ENCODE data around the gene DDX41. TPM values are rescaled to one million over a fixed set of nuclear protein-coding genes. Genes with fewer than 3 reads are reported as not detected.

Gene DDX41
- polyA plus RNA-seq, 1 experiment: 71.8 TPM

DNA sequence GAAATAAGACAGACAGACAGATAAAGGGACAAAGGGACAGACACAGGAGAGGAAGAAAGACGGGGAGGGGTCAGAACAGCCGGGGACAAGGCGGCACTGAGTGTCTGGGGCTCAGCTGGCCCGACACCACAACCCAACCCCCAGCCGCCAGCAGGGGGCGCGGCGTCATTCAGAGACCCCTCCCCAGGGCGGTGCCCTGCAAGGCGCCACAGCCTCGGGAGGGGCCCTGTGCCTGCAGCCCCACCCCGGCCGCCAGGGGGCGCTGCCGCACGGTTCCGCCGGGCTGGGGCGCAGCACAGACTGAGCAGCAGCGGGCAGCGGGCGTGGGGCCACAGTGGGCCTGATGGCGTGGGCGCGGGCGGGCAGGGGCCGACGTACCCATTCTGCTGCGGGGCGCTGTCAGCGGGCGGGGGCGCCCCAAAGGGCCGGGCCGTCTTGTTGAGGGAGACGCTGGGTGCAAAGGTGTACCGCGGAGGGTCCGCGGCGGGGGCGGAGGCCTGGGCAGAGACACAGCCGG, 25.3 kb downstream of the DDX41 start:
- TF ChIP-seq, protein P1, sequence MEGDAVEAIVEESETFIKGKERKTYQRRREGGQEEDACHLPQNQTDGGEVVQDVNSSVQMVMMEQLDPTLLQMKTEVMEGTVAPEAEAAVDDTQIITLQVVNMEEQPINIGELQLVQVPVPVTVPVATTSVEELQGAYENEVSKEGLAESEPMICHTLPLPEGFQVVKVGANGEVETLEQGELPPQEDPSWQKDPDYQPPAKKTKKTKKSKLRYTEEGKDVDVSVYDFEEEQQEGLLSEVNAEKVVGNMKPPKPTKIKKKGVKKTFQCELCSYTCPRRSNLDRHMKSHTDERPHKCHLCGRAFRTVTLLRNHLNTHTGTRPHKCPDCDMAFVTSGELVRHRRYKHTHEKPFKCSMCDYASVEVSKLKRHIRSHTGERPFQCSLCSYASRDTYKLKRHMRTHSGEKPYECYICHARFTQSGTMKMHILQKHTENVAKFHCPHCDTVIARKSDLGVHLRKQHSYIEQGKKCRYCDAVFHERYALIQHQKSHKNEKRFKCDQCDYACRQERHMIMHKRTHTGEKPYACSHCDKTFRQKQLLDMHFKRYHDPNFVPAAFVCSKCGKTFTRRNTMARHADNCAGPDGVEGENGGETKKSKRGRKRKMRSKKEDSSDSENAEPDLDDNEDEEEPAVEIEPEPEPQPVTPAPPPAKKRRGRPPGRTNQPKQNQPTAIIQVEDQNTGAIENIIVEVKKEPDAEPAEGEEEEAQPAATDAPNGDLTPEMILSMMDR (IDR thresholded peaks at IDR 0.05; ENCODE audit: low read depth, low read length): peak; percentile 73
- Histone ChIP-seq H3K27ac (ENCODE audit: low read depth, low read length) (peak overlapping the region; percentile 11), H3K27me3 (ENCODE audit: control insufficient read depth, insufficient read depth, low read length) (no peaks in the 10 kb centered on the region), H3K4me3 (ENCODE audit: low read depth, low read length) (no peak overlapping the region), H3K9me3 (ENCODE audit: control insufficient read depth, insufficient read depth, low read length) (no peaks in the 10 kb centered on the region; the same call in 1 of the 2 replicates)
- CTCF ChIA-PET: interaction anchor here (2.3 kb wide), 1 partner anchor 10 kb away, joined by 11 read pairs; no protein-coding TSS in a partner anchor
- no peak for DNase-seq (ENCODE audit: low read depth, low spot score)
- POLR2A ChIA-PET: interaction anchor here (12.1 kb wide), 1 partner anchor 15 kb away, joined by 230 read pairs; the partner anchor contains the start of gene DBN1

DNA sequence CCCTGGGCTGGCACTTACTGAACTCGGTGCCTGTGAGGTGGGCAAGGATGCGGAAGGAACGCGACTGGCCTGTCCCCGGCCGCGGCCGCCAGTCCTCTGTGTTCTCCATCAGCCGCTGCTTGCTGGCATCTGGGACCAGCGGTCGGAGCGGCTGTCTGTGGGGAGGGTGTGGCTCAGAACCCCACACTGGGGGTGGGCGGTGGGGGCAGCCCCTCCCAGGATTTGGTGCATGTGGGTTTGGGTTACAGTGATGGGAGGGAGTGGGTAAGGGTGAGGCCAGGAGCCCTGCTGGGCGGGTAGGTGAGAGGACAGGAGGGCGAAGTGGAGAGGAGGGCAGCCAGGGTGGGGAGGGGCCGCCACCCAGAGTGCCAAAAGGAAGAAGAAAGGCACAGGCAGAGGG, 25.8 kb downstream of the DDX41 start:
- Histone ChIP-seq H3K9me3 (ENCODE audit: control insufficient read depth, insufficient read depth, low read length) (no peaks in the 10 kb centered on the region; the same call in 1 of the 2 replicates), H3K4me3 (ENCODE audit: low read depth, low read length) (no peak overlapping the region)
- TF ChIP-seq, protein P1 (IDR thresholded peaks at IDR 0.05; ENCODE audit: low read depth, low read length): no peak

DNA sequence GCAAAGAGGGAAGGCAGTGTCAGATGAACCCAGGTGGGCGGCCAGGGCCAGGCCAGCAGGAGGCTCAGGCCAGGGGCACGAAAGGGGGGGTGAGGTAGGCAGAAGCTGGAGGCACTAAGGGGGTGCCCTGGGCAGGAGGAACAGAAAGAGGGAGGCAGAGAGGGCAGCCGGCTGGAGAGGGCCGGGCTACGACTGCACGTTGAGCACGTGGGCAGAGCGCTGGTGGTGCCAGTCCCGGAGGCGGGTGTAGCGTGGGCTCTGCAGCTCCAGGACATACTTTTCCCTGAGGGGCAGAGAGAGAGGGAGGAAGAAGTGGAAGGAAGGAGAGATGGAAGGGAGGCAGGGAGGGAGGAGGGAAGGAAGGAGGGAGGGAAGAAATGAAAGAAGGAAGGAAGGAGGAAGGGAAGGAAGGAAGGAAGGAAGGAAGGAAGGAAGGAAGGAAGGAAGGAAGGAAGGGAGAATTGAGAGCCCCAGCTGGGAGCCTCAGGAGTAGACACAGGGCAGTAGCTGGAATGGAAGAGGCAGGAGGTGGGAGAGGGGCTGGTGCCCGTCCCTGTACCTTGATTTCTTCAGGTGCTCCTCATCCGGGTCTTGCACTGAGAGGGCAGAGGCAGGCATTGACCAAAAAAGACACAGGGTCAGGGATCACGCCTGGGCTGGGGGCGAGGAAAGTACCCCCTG, 26.3 kb downstream of the DDX41 start:
- ChIA-PET POLR2A (interaction anchor here (0.6 to 12.1 kb wide), 3 partner anchors 5 to 40 kb away, joined by 3 to 230 read pairs (median 42); partner anchors contain the start of genes DBN1 and PDLIM7), CTCF (interaction anchor here (0.6 to 1.0 kb wide), 2 partner anchors 11 to 311 kb away, joined by 3 read pairs; no protein-coding TSS in a partner anchor)
- Histone ChIP-seq H3K27me3 (ENCODE audit: control insufficient read depth, insufficient read depth, low read length) (no peaks in the 10 kb centered on the region), H3K4me3 (ENCODE audit: low read depth, low read length) (no peak overlapping the region), H3K27ac (ENCODE audit: low read depth, low read length) (no peak overlapping the region), H3K9me3 (ENCODE audit: control insufficient read depth, insufficient read depth, low read length) (no peaks in the 10 kb centered on the region; the same call in 1 of the 2 replicates)
- DNase-seq (ENCODE audit: low read depth, low spot score): no peak
- TF ChIP-seq, protein P1 (IDR thresholded peaks at IDR 0.05; ENCODE audit: low read depth, low read length): no peak

More for the DNA sequence above, 25.8 kb downstream of the DDX41 start:
- no peak for DNase-seq (ENCODE audit: low read depth, low spot score)
- POLR2A ChIA-PET: interaction anchor here (12.1 kb wide), 1 partner anchor 14 kb away, joined by 230 read pairs; the partner anchor contains the start of gene DBN1
- H3K27me3 ChIP-seq (ENCODE audit: control insufficient read depth, insufficient read depth, low read length): no peaks in the 10 kb centered on the region
- peak overlapping the region; percentile 11 for H3K27ac ChIP-seq (ENCODE audit: low read depth, low read length)
- CTCF ChIA-PET: no interaction called here

DNA sequence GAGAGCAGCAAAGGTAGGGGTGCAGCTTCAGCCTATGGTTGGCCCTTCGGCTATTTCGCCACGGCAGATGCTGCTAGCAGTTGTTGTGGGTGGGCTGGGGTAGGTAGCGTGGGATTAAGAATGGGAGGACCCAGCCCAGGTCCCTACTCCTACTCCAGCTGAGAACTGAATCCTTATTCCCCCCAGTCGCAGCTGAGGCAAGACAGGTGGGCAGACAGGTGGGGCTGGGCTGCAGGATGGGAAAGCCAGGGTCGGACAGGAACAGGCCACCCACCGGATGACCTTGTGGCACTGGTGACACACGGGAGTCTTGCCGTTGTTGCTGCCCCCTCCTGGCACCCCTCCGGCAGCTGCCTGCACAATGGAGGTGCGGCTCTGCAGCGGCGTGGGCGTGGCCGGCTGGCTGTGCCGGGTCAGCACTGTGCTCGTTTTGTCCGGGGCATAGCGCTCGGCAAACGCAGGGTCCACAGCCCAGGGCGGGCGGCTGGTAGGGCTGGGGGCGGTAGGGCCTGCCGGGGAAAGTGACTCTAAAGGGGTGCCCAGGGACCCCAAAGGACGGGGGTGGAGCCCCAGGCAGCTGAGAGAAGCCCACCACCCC, 27.5 kb downstream of the DDX41 start:
- CTCF ChIA-PET: interaction anchor here (0.6 to 2.1 kb wide), 2 partner anchors 12 to 35 kb away, joined by 3 to 9 read pairs; no protein-coding TSS in a partner anchor

More for the DNA sequence above, 27.5 kb downstream of the DDX41 start:
- no peaks in the 10 kb centered on the region for H3K27me3 ChIP-seq (ENCODE audit: control insufficient read depth, insufficient read depth, low read length)
- TF ChIP-seq, protein P1 (IDR thresholded peaks at IDR 0.05; ENCODE audit: low read depth, low read length): no peak
- POLR2A ChIA-PET: interaction anchor here (0.6 to 12.1 kb wide), 3 partner anchors 6 to 177 kb away, joined by 3 to 230 read pairs (median 42); partner anchors contain the start of genes DBN1 and PDLIM7
- no peak for DNase-seq (ENCODE audit: low read depth, low spot score)
- no peaks in the 10 kb centered on the region; the same call in 1 of the 2 replicates for H3K9me3 ChIP-seq (ENCODE audit: control insufficient read depth, insufficient read depth, low read length)
- H3K27ac ChIP-seq (ENCODE audit: low read depth, low read length): no peak overlapping the region
- no peak overlapping the region for H3K4me3 ChIP-seq (ENCODE audit: low read depth, low read length)

Measured in AG04450 (cell line).